HL-60 (cell line): ENCODE measurements around the gene BMERB1.

Experiments
- GABPA ChIP-seq: IDR thresholded peaks from 2 replicates; pipeline ENCODE4 v1.6.1; 2012; ENCODE audit warnings: low read depth
- POLR2AphosphoS5 ChIP-seq: IDR thresholded peaks from 2 replicates; pipeline ENCODE4 v1.6.1; 2012; ENCODE audit warnings: low read depth
- SPI1 ChIP-seq: IDR thresholded peaks from 2 replicates; pipeline ENCODE4 v1.6.1; 2012; ENCODE audit warnings: low read depth, mild to moderate bottlenecking, borderline replicate concordance
- TF ChIP-seq, protein P1 (sequence below): IDR thresholded peaks from one replicate; pipeline ENCODE4 v1.5.1; 2011; ENCODE audit warnings: low read length, control low read depth, inconsistent platforms; ENCODE audit not compliant: insufficient read depth
- TF ChIP-seq, protein P2 (sequence below): IDR thresholded peaks from 2 replicates; pipeline ENCODE4 v1.6.1; 2012; ENCODE audit warnings: low read depth; ENCODE audit not compliant: insufficient replicate concordance

DNA sequence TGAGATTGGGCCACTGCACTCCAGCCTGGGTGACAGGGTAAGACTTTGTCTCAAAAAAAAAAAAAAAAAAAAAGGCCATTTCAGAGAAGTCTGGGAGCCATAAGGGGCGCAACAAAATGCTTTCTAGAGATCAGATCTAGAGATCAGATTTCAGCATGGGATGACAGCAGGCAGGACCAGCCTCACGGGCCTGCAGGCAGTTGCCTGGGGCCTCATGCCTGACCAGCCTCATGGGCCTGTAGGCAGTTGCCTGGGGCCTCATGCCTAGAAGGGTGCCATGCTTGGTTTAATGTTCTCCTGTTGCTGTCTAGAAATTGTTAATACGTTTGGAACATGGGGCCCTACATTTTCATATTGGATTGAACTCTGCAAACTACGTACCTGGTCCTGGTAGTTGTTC is 149.1 kb downstream of the BMERB1 start:
- TF ChIP-seq, protein P1, sequence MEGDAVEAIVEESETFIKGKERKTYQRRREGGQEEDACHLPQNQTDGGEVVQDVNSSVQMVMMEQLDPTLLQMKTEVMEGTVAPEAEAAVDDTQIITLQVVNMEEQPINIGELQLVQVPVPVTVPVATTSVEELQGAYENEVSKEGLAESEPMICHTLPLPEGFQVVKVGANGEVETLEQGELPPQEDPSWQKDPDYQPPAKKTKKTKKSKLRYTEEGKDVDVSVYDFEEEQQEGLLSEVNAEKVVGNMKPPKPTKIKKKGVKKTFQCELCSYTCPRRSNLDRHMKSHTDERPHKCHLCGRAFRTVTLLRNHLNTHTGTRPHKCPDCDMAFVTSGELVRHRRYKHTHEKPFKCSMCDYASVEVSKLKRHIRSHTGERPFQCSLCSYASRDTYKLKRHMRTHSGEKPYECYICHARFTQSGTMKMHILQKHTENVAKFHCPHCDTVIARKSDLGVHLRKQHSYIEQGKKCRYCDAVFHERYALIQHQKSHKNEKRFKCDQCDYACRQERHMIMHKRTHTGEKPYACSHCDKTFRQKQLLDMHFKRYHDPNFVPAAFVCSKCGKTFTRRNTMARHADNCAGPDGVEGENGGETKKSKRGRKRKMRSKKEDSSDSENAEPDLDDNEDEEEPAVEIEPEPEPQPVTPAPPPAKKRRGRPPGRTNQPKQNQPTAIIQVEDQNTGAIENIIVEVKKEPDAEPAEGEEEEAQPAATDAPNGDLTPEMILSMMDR: no peak
- TF ChIP-seq POLR2AphosphoS5 (no peak), GABPA (no peak), SPI1 (no peak)
- TF ChIP-seq, protein P2, sequence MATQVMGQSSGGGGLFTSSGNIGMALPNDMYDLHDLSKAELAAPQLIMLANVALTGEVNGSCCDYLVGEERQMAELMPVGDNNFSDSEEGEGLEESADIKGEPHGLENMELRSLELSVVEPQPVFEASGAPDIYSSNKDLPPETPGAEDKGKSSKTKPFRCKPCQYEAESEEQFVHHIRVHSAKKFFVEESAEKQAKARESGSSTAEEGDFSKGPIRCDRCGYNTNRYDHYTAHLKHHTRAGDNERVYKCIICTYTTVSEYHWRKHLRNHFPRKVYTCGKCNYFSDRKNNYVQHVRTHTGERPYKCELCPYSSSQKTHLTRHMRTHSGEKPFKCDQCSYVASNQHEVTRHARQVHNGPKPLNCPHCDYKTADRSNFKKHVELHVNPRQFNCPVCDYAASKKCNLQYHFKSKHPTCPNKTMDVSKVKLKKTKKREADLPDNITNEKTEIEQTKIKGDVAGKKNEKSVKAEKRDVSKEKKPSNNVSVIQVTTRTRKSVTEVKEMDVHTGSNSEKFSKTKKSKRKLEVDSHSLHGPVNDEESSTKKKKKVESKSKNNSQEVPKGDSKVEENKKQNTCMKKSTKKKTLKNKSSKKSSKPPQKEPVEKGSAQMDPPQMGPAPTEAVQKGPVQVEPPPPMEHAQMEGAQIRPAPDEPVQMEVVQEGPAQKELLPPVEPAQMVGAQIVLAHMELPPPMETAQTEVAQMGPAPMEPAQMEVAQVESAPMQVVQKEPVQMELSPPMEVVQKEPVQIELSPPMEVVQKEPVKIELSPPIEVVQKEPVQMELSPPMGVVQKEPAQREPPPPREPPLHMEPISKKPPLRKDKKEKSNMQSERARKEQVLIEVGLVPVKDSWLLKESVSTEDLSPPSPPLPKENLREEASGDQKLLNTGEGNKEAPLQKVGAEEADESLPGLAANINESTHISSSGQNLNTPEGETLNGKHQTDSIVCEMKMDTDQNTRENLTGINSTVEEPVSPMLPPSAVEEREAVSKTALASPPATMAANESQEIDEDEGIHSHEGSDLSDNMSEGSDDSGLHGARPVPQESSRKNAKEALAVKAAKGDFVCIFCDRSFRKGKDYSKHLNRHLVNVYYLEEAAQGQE: no peak
